A549 (cell line): Measurements from ENCODE around the gene RPS6KA1. TPM values are rescaled to one million over a fixed set of nuclear protein-coding genes. Genes with fewer than 3 reads are reported as not detected.

Experiments used
- ATAC-seq, 2 experiments: fragments of 200-7000 bp in 1 of 2; fragments of >200 bp in 1 of 2; cut with Nextera tagmentation in 1 of 2; cut with Tn5 transposase in 1 of 2; 3 replicates each; pipeline versions ENCODE4 v1.8.0 to v1.9.1; 2018 to 2020; ENCODE audit warnings: mild to moderate bottlenecking in 1 of 2, moderate library complexity in 1 of 2
- CTCF ChIA-PET: fragments of 300-600 bp; sonication (Branson Sonifier 250); formaldehyde crosslinking; extraction: SDS; loops from one replicate; lab custom pipeline; 2021; ENCODE audit warnings: antibody characterized with exemption, inconsistent platforms; lab: Yijun Ruan, JAX
- POLR2A ChIA-PET: fragments of 350-600 bp; formaldehyde crosslinking; extraction: SDS; loops from one replicate; lab custom pipeline; 2021; ENCODE audit warnings: antibody characterized with exemption, inconsistent platforms; lab: Yijun Ruan, JAX
- DNase-seq, 2 experiments: peaks; one replicate each; pipeline versions ENCODE4 v3.0.0 to v3.0.0-alpha.2; 2011 to 2016; ENCODE audit warnings: low read depth in 1 of 2, low spot score in 1 of 2
- FAIRE-seq: peaks from 2 replicates; lab custom pipeline; 2011; peaks lifted over from hg19 to GRCh38; lab: Jason Lieb, UNC
- H3K27ac ChIP-seq, 2 experiments: fragments of >200 bp; sonication (Bioruptor Twin); formaldehyde crosslinking; 3 replicates each; pipeline ENCODE4 v1.5.1; 2016 to 2017
- H3K4me1 ChIP-seq: fragments of >200 bp; sonication (Bioruptor Twin); formaldehyde crosslinking; 3 replicates; pipeline ENCODE4 v1.6.1; 2016
- H3K4me2 ChIP-seq: fragments of >200 bp; sonication (Bioruptor Twin); formaldehyde crosslinking; 3 replicates; pipeline ENCODE4 v1.6.1; 2016
- H3K4me3 ChIP-seq: fragments of >200 bp; sonication (Bioruptor Twin); formaldehyde crosslinking; 3 replicates; pipeline ENCODE4 v1.5.1; 2016
- H3K9me3 ChIP-seq: fragments of >200 bp; sonication (Bioruptor Twin); formaldehyde crosslinking; 3 replicates; pipeline ENCODE4 v1.6.1; 2016
- EP300 ChIP-seq, 2 experiments: fragments of >200 bp; sonication (Bioruptor Twin); formaldehyde crosslinking; IDR thresholded peaks; 2 replicates in 1 of 2; 3 replicates in 1 of 2; pipeline ENCODE4 v1.6.1; 2016 to 2017
- ESRRA ChIP-seq: fragments of 150-350 bp; IDR thresholded peaks from 2 replicates; pipeline ENCODE4 v1.6.1; 2014; ENCODE audit warnings: mild to moderate bottlenecking, low read length, borderline replicate concordance
- FOXS1 ChIP-seq: fragments of 250-450 bp; sonication (Bioruptor Pico); IDR thresholded peaks from 2 replicates; pipeline ENCODE4 v1.5.0; 2020; ENCODE audit warnings: mild to moderate bottlenecking, moderate library complexity
- HDAC2 ChIP-seq: fragments of 200-600 bp; sonication (generic); IDR thresholded peaks from 2 replicates; pipeline ENCODE4 v1.6.1; 2016
- HEYL ChIP-seq: fragments of 250-450 bp; sonication (Bioruptor Pico); IDR thresholded peaks from 2 replicates; pipeline ENCODE4 v1.8.0; 2021; ENCODE audit warnings: mild to moderate bottlenecking, moderate library complexity
- HOXA7 ChIP-seq: fragments of 250-450 bp; sonication (Bioruptor Pico); IDR thresholded peaks from 2 replicates; pipeline ENCODE4 v1.5.0; 2020; ENCODE audit warnings: mild to moderate bottlenecking, moderate library complexity
- HOXB5 ChIP-seq: fragments of 250-450 bp; sonication (Bioruptor Pico); IDR thresholded peaks from 2 replicates; pipeline ENCODE4 v1.5.0; 2020; ENCODE audit warnings: mild to moderate bottlenecking, moderate library complexity
- JUN ChIP-seq, 2 experiments: fragments of >200 bp; sonication (Bioruptor Twin); formaldehyde crosslinking; IDR thresholded peaks; 2 replicates in 1 of 2; 3 replicates in 1 of 2; pipeline ENCODE4 v1.6.1; 2016 to 2017
- MAFK ChIP-seq: fragments of 450-650 bp; IDR thresholded peaks from 2 replicates; pipeline ENCODE4 v1.6.1; 2014; ENCODE audit not compliant: partially characterized antibody
- MYC ChIP-seq: IDR thresholded peaks from 2 replicates; pipeline ENCODE4 v1.6.1; 2012; ENCODE audit warnings: mild to moderate bottlenecking, inconsistent platforms, low read length, improper control_type of control experiment, borderline replicate concordance
- NR3C1 ChIP-seq: fragments of >200 bp; sonication (Bioruptor Twin); formaldehyde crosslinking; IDR thresholded peaks from 3 replicates; pipeline ENCODE4 v1.6.1; 2017
- PHF8 ChIP-seq: fragments of 200-600 bp; sonication (generic); IDR thresholded peaks from 2 replicates; pipeline ENCODE4 v1.6.1; 2016; ENCODE audit warnings: low read depth, mild to moderate bottlenecking, antibody characterized with exemption, moderate library complexity, borderline replicate concordance
- RFX5 ChIP-seq: fragments of 450-650 bp; IDR thresholded peaks from 2 replicates; pipeline ENCODE4 v1.7.1; 2014; ENCODE audit warnings: antibody characterized with exemption, mild to moderate bottlenecking, moderate library complexity
- RNF2 ChIP-seq: fragments of 200-600 bp; sonication (generic); IDR thresholded peaks from 2 replicates; pipeline ENCODE4 v1.6.1; 2016; ENCODE audit warnings: low read depth, mild to moderate bottlenecking, antibody characterized with exemption, moderate library complexity, borderline replicate concordance
- TP53 ChIP-seq: fragments of 250-450 bp; sonication (Bioruptor Pico); IDR thresholded peaks from 2 replicates; pipeline ENCODE4 v1.5.0; 2021; ENCODE audit warnings: mild to moderate bottlenecking, moderate library complexity
- ZC3H11A ChIP-seq: fragments of 450-650 bp; IDR thresholded peaks from 2 replicates; pipeline ENCODE4 v1.6.1; 2014; ENCODE audit warnings: antibody characterized with exemption, mild to moderate bottlenecking
- ZSCAN20 ChIP-seq: fragments of 250-450 bp; sonication (Bioruptor Pico); IDR thresholded peaks from 2 replicates; pipeline ENCODE4 v1.8.0; 2022; ENCODE audit warnings: mild to moderate bottlenecking, moderate library complexity
- WGBS: methylation state at CpG from one replicate; pipeline ENCODE4 v1.1.6; 2017; ENCODE audit errors: missing lambda C conversion rate; 5-methylcytosine and 5-hydroxymethylcytosine counted together
- polyA plus RNA-seq, 4 experiments: library from polyadenylated mRNA; depleted of rRNA in 3 of 4; stranded (reverse); fragments of >200 nt; fragmentation: RNase III in 1 of 4; extraction: RNeasy Plus Mini Kit Qiagen cat#74134 plus additional on column Dnase treatment in 1 of 4; gene quantifications; 2 replicates in 3 of 4; 3 replicates in 1 of 4; pipeline ENCODE4 v1.2.3, GENCODE V29; 2011 to 2017
- TF ChIP-seq, protein P1 (sequence below): fragments of >200 bp; sonication (Bioruptor Twin); formaldehyde crosslinking; IDR thresholded peaks from 3 replicates; pipeline ENCODE4 v1.6.1; 2016
- TF ChIP-seq, protein P2 (sequence below): IDR thresholded peaks from 2 replicates; pipeline ENCODE4 v1.6.1; 2012
- TF ChIP-seq, protein P3 (sequence below): fragments of 200-600 bp; sonication (generic); IDR thresholded peaks from 2 replicates; pipeline ENCODE4 v1.6.1; 2016; ENCODE audit warnings: antibody characterized with exemption, mild to moderate bottlenecking, moderate library complexity

Gene RPS6KA1
- polyA plus RNA-seq, 2 of the 4 experiments (the other 2 are of a cell fraction), result 9.8 to 12.4 TPM

DNA sequence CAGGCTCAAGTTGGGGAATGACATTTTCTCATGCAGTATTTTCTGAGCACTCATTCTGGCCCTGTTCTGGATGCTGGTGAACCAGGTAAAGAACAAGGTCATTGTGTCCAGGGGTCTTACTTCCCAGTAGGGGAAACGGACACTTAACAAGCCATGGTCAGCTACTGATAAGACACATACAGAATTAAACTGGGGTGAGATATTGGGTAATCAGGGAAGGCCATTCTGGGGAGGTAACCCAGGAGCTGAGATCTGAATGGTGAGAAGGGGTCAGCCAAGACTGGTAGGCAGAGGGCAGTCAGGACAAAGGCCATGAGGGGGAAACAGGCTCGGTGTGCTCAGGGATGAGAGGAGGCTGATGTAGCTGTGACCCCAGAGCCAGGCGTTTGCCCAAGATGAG is 45.8 kb downstream of the RPS6KA1 start (continued):
- no peak for TF ChIP-seq HOXA7 (CRISPR knock-in tag)
- TF ChIP-seq RFX5, result no peak
- TF ChIP-seq TP53 (CRISPR knock-in tag), result no peak

DNA sequence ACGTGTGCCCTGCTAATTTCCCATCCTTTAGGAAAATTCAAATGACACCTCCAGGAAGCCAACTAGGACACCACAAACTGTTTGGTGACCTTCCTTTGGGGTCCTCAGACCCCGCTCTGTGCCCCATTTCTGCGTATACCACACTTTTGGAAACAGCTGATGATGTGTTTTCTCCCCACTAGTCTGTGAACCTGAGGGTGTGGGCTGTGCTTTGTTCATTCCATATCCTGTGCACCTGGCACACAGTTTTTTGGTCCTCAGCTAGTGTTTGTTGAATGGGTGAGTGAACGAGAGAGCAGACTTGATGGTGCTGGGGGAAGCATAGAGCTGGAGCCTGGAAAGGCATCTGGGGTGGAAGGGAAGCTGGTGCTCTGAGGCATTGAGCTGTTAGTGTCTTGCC is 48.6 kb downstream of the RPS6KA1 start:
- Histone ChIP-seq H3K9me3 (no peaks in the 10 kb centered on the region), H3K4me1 (no peaks in the 10 kb centered on the region), H3K4me3 (no peak overlapping the region), H3K27ac (no peak overlapping the region), H3K4me2 (no peak overlapping the region)
- ChIA-PET POLR2A (no interaction called here), CTCF (interaction anchor here (1.7 kb wide), 1 partner anchor 211 kb away, joined by 4 read pairs; no protein-coding TSS in a partner anchor)
- 54% methylated on average over 4 of the region's 4 CpGs for WGBS
- TF ChIP-seq MYC (no peak), HDAC2 (no peak), TP53 (CRISPR knock-in tag) (no peak), RNF2 (no peak), ESRRA (no peak), EP300 (IDR thresholded peaks at IDR 0.05) (no peak), FOXS1 (CRISPR knock-in tag) (no peak), ZSCAN20 (no peak), HOXB5 (CRISPR knock-in tag) (no peak), JUN (IDR thresholded peaks at IDR 0.05) (no peak), MAFK (no peak), PHF8 (no peak), ZC3H11A (no peak), NR3C1 (no peak)
- TF ChIP-seq, protein P1, sequence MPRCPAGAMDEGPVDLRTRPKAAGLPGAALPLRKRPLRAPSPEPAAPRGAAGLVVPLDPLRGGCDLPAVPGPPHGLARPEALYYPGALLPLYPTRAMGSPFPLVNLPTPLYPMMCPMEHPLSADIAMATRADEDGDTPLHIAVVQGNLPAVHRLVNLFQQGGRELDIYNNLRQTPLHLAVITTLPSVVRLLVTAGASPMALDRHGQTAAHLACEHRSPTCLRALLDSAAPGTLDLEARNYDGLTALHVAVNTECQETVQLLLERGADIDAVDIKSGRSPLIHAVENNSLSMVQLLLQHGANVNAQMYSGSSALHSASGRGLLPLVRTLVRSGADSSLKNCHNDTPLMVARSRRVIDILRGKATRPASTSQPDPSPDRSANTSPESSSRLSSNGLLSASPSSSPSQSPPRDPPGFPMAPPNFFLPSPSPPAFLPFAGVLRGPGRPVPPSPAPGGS, result no peak
- TF ChIP-seq, protein P2, sequence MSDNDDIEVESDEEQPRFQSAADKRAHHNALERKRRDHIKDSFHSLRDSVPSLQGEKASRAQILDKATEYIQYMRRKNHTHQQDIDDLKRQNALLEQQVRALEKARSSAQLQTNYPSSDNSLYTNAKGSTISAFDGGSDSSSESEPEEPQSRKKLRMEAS, result no peak
- ATAC-seq, result no peak
- no peak for FAIRE-seq
- DNase-seq, result no peak

DNA sequence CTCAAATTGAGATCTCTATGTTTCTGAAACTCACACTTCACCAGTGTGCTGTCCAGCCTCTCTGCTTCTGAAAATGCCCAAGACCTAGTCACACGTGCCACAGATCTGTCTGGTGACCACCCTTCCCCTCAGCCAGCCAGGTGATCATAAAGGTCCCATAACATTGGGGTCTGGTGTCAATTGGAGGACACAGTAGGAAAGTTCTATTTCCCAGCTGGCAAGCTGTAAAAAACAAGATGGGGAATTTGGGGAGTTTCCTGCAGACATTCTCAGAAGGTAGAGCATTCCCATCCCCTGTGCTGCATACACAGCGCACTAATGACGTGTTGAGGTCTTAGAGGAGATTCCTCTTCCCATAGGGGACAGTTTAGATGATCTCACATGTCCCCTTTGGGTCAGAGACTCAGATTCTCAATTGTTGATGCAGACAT is 50.1 kb downstream of the RPS6KA1 start:
- H3K4me3 ChIP-seq, result no peak overlapping the region
- 58% methylated on average over 3 of the region's 3 CpGs for WGBS
- no peak overlapping the region for H3K4me2 ChIP-seq
- TF ChIP-seq, protein P3, sequence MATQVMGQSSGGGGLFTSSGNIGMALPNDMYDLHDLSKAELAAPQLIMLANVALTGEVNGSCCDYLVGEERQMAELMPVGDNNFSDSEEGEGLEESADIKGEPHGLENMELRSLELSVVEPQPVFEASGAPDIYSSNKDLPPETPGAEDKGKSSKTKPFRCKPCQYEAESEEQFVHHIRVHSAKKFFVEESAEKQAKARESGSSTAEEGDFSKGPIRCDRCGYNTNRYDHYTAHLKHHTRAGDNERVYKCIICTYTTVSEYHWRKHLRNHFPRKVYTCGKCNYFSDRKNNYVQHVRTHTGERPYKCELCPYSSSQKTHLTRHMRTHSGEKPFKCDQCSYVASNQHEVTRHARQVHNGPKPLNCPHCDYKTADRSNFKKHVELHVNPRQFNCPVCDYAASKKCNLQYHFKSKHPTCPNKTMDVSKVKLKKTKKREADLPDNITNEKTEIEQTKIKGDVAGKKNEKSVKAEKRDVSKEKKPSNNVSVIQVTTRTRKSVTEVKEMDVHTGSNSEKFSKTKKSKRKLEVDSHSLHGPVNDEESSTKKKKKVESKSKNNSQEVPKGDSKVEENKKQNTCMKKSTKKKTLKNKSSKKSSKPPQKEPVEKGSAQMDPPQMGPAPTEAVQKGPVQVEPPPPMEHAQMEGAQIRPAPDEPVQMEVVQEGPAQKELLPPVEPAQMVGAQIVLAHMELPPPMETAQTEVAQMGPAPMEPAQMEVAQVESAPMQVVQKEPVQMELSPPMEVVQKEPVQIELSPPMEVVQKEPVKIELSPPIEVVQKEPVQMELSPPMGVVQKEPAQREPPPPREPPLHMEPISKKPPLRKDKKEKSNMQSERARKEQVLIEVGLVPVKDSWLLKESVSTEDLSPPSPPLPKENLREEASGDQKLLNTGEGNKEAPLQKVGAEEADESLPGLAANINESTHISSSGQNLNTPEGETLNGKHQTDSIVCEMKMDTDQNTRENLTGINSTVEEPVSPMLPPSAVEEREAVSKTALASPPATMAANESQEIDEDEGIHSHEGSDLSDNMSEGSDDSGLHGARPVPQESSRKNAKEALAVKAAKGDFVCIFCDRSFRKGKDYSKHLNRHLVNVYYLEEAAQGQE, result peak; percentile 35; the same call in 1 of the 2 replicates
- no peak for TF ChIP-seq HEYL
- TF ChIP-seq, all 56 proteins: peak for 1
- ATAC-seq (no peak), DNase-seq (no peak), FAIRE-seq (no peak)
- POLR2A ChIA-PET, result no interaction called here
- no peaks in the 10 kb centered on the region for H3K9me3 ChIP-seq
- CTCF ChIA-PET, result interaction anchor here (1.2 to 1.7 kb wide), 2 partner anchors 22 to 209 kb away, joined by 3 to 4 read pairs; no protein-coding TSS in a partner anchor
- H3K27ac ChIP-seq, result no peak overlapping the region
- no peaks in the 10 kb centered on the region for H3K4me1 ChIP-seq
